ENCODE data around the gene KIAA0513.

GRCh38 chr16:85104147-85104546 lies 76.6 kb downstream of the KIAA0513 start:
- no peak for TF ChIP-seq CTCF (IDR thresholded peaks at IDR 0.05)
- TF ChIP-seq POLR2AphosphoS5 (IDR thresholded peaks at IDR 0.05; ENCODE audit: low read depth, low read length) = no peak
- TF ChIP-seq REST (IDR thresholded peaks at IDR 0.05; ENCODE audit: insufficient read depth in 1 of 2, low read depth in 2 of 2, low read length in 1 of 2) = no peak
- no peak for TF ChIP-seq TCF7L2 (IDR thresholded peaks at IDR 0.05; ENCODE audit: low read depth, low read length)
